ENCODE data around the gene MBD5. TPM values are rescaled to one million over a fixed set of nuclear protein-coding genes. Genes with fewer than 3 reads are reported as not detected.

Gene MBD5
- total and polyA plus RNA-seq, 2 of the 4 experiments (the other 2 are of a cell fraction) = 9.8 to 14.2 TPM

DNA sequence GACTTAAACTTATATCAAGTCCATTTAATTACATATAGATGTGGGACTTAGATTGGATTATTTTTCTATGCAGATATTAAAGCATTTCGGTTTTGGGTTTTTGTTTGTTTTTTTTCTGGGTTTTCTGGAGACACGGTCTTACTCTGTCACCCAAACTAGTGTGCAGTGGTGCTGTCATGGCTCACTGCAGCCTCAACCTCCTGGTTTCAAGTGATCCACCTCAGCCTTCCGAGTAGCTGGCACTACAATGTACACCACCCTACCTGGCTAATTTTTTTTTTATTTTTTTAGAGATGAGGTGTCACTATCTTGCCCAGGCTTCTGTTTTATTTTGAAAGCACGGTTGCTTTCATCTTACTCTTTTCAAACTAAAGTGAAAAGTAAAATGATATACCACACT lies 281.6 kb downstream of the MBD5 start:
- no peak overlapping the region for H2BK5ac ChIP-seq (ENCODE audit: low read depth, low read length, poor library complexity, severe bottlenecking)
- BruUV-seq (replicated peaks) = no TSS peak
- H2BK20ac ChIP-seq (ENCODE audit: low read depth, low read length) = no peak overlapping the region
- intact Hi-C loops (cut with micrococcal nuclease) = no loop called here
- H2AFZ ChIP-seq (replicated peaks; ENCODE audit: low read length, poor library complexity) = no peak overlapping the region
- ATAC-seq (ENCODE audit: low read depth) (no peak), DNase-seq (no peak)
- no peak overlapping the region for H2AK5ac ChIP-seq (ENCODE audit: low read depth, low read length)
- WGBS, 2 experiments (ENCODE audit: extremely low coverage in 2 of 2, insufficient read length in 1 of 2) = no CpG with 5 or more reads among the region's 4 CpGs
- no peaks in the 10 kb centered on the region for H4K20me1 ChIP-seq (ENCODE audit: insufficient read depth, low read length)
- H3K9me1 ChIP-seq (ENCODE audit: insufficient read depth, low read length) = peaks cover 4% of the 10 kb centered on the region; the same call in 1 of the 2 replicates
- no peak overlapping the region for H4K8ac ChIP-seq (ENCODE audit: low read depth in 2 of 2, low read length in 2 of 2)
- H3K4me2 ChIP-seq (ENCODE audit: low read depth, low read length) = no peak overlapping the region
- TF ChIP-seq, protein P1, sequence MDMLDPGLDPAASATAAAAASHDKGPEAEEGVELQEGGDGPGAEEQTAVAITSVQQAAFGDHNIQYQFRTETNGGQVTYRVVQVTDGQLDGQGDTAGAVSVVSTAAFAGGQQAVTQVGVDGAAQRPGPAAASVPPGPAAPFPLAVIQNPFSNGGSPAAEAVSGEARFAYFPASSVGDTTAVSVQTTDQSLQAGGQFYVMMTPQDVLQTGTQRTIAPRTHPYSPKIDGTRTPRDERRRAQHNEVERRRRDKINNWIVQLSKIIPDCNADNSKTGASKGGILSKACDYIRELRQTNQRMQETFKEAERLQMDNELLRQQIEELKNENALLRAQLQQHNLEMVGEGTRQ (IDR thresholded peaks at IDR 0.05; ENCODE audit: low read depth, low read length) = no peak
- no peak for TF ChIP-seq SMC3 (IDR thresholded peaks at IDR 0.05; ENCODE audit: low read depth, low read length)
- TF ChIP-seq NFE2L2 (IDR thresholded peaks at IDR 0.05; ENCODE audit: low read depth, low read length) = no peak
- no peak for TF ChIP-seq BHLHE40 (IDR thresholded peaks at IDR 0.05; ENCODE audit: low read depth, low read length)
- TF ChIP-seq, protein P2, sequence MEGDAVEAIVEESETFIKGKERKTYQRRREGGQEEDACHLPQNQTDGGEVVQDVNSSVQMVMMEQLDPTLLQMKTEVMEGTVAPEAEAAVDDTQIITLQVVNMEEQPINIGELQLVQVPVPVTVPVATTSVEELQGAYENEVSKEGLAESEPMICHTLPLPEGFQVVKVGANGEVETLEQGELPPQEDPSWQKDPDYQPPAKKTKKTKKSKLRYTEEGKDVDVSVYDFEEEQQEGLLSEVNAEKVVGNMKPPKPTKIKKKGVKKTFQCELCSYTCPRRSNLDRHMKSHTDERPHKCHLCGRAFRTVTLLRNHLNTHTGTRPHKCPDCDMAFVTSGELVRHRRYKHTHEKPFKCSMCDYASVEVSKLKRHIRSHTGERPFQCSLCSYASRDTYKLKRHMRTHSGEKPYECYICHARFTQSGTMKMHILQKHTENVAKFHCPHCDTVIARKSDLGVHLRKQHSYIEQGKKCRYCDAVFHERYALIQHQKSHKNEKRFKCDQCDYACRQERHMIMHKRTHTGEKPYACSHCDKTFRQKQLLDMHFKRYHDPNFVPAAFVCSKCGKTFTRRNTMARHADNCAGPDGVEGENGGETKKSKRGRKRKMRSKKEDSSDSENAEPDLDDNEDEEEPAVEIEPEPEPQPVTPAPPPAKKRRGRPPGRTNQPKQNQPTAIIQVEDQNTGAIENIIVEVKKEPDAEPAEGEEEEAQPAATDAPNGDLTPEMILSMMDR (conservative IDR thresholded peaks at IDR 0.05; ENCODE audit: low read depth, low read length) = no peak
- no peak for TF ChIP-seq RFX5 (IDR thresholded peaks at IDR 0.05; ENCODE audit: low read depth, low read length)
- no peak for TF ChIP-seq RAD21 (IDR thresholded peaks at IDR 0.05; ENCODE audit: low read length)
- TF ChIP-seq CHD1 (IDR thresholded peaks at IDR 0.05; ENCODE audit: low read depth, low read length) = no peak
- TF ChIP-seq MXI1 (IDR thresholded peaks at IDR 0.05; ENCODE audit: borderline replicate concordance, low read depth, low read length) = no peak
- TF ChIP-seq MAFK (IDR thresholded peaks at IDR 0.05; ENCODE audit: low read depth, low read length) = no peak
- no peak for TF ChIP-seq FOS (IDR thresholded peaks at IDR 0.05; ENCODE audit: low read depth, low read length)
- TF ChIP-seq CEBPB (IDR thresholded peaks at IDR 0.05; ENCODE audit: low read depth, low read length) = no peak
- no peak for TF ChIP-seq POLR2A (IDR thresholded peaks at IDR 0.05; ENCODE audit: low read depth, low read length)
- no peak for TF ChIP-seq MAZ (IDR thresholded peaks at IDR 0.05; ENCODE audit: borderline replicate concordance, low read depth, low read length)
- TF ChIP-seq, protein P3, sequence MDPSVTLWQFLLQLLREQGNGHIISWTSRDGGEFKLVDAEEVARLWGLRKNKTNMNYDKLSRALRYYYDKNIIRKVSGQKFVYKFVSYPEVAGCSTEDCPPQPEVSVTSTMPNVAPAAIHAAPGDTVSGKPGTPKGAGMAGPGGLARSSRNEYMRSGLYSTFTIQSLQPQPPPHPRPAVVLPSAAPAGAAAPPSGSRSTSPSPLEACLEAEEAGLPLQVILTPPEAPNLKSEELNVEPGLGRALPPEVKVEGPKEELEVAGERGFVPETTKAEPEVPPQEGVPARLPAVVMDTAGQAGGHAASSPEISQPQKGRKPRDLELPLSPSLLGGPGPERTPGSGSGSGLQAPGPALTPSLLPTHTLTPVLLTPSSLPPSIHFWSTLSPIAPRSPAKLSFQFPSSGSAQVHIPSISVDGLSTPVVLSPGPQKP (IDR thresholded peaks at IDR 0.05; ENCODE audit: borderline replicate concordance, low read depth, low read length) = no peak
- no peak for TF ChIP-seq RCOR1 (IDR thresholded peaks at IDR 0.05; ENCODE audit: insufficient replicate concordance, low read length)
- no peaks in the 10 kb centered on the region for H3K36me3 ChIP-seq (ENCODE audit: control insufficient read depth, insufficient read depth, low read length)
- peaks cover 3% of the 10 kb centered on the region for H3K4me1 ChIP-seq (ENCODE audit: control insufficient read depth, insufficient read depth, low read length)
- H2BK120ac ChIP-seq (ENCODE audit: low read depth, low read length) = no peak overlapping the region
- H3K4me3 ChIP-seq (ENCODE audit: insufficient read depth, low read depth, low read length) = no peak overlapping the region
- H3K79me1 ChIP-seq (ENCODE audit: low read depth in 1 of 2, low read length in 2 of 2) = no peaks in the 10 kb centered on the region
- ChIA-PET POLR2A (ENCODE audit: unreplicated experiment) (no interaction called here), CTCF (no interaction called here)
- no peak overlapping the region for H4K5ac ChIP-seq (ENCODE audit: low read depth, low read length)
- H3K56ac ChIP-seq (ENCODE audit: extremely low read depth, insufficient read depth, low read length) = no peak overlapping the region
- no peaks in the 10 kb centered on the region for H3K27me3 ChIP-seq (ENCODE audit: control insufficient read depth, insufficient read depth, low read length)
- H3K14ac ChIP-seq (replicated peaks; ENCODE audit: low read depth, low read length) = no peak overlapping the region
- dilution Hi-C loops (cut with HindIII; ENCODE audit: low sequenced_read_pairs, unreplicated experiment) = no loop called here
- H3K18ac ChIP-seq (ENCODE audit: low read depth, low read length) = no peak overlapping the region
- H2BK15ac ChIP-seq (ENCODE audit: low read depth, low read length) = no peak overlapping the region
- no peak overlapping the region for H3K27ac ChIP-seq (ENCODE audit: insufficient read depth, low read length)
- H3K9ac ChIP-seq (ENCODE audit: low read depth, low read length) = no peak overlapping the region
- in situ Hi-C loops (cut with MboI; ENCODE audit: low sequenced_read_pairs) = no loop called here
- no peaks in the 10 kb centered on the region for H3K9me3 ChIP-seq (ENCODE audit: control insufficient read depth, insufficient read depth, low read length)
- H3K23ac ChIP-seq (ENCODE audit: low read depth, low read length) = no peak overlapping the region
- no peak overlapping the region for H3K4ac ChIP-seq (ENCODE audit: low read depth, low read length)
- no peak overlapping the region for H2AK9ac ChIP-seq (replicated peaks; ENCODE audit: low read depth, low read length, poor library complexity)
- no peak overlapping the region for H4K91ac ChIP-seq (ENCODE audit: insufficient read depth, low read depth, low read length)

Data from IMR-90 (cell line).